Astrocyte of the cerebellum (primary cell): ENCODE data around the gene MPG.
"Not testable (repeated sequence)": the region's sequence is repeated elsewhere in the genome, so short reads cannot be mapped to it uniquely, and the experiment has no call there.

Source experiments
- DNase-seq: peaks from one replicate; pipeline ENCODE4 v3.0.0-alpha.2; 2011; ENCODE audit warnings: low read depth
- H3K4me3 ChIP-seq: 2 replicates; pipeline ENCODE4 v1.5.1; 2011; ENCODE audit warnings: mild to moderate bottlenecking, low read depth, low read length, moderate library complexity
- CTCF ChIP-seq: IDR thresholded peaks from 2 replicates; pipeline ENCODE4 v1.5.1; 2012; ENCODE audit warnings: low read length, low read depth, moderate library complexity, mild to moderate bottlenecking; ENCODE audit errors: missing control alignments
- in situ Hi-C: cut with HindIII; loops from 2 replicates; pipeline ENCODE4 v1.10.0; 2017; ENCODE audit warnings: low sequenced_read_pairs

Gene MPG

GRCh38 chr16:42691-43090 is 35.3 kb upstream of the MPG start:
- H3K4me3 ChIP-seq = no peak overlapping the region
- TF ChIP-seq CTCF = no peak
- in situ Hi-C loops = no loop called here
- no peak for DNase-seq

GRCh38 chr16:43294-43693 is 34.7 kb upstream of the MPG start:
- no peak for DNase-seq
- no peak for TF ChIP-seq CTCF
- H3K4me3 ChIP-seq = no peak overlapping the region
- in situ Hi-C loops = no loop called here

- no peak for TF ChIP-seq CTCF
- DNase-seq = no peak
- no peak overlapping the region for H3K4me3 ChIP-seq
- in situ Hi-C loops = no loop called here
Observed at GRCh38 chr16:44655-45054, 33.4 kb upstream of the MPG start.

- in situ Hi-C loops = no loop called here
- H3K4me3 ChIP-seq = no peak overlapping the region
- TF ChIP-seq CTCF = no peak
- no peak for DNase-seq
Observed at GRCh38 chr16:45454-45853, 32.6 kb upstream of the MPG start.

- H3K4me3 ChIP-seq, in situ Hi-C loops, DNase-seq: not testable (repeated sequence)
Observed at GRCh38 chr16:46510-46909, 31.5 kb upstream of the MPG start.

- H3K4me3 ChIP-seq = no peak overlapping the region
- TF ChIP-seq CTCF = no peak
- in situ Hi-C loops = no loop called here
- no peak for DNase-seq
Observed at GRCh38 chr16:47234-47633, 30.8 kb upstream of the MPG start.

GRCh38 chr16:50769-51591 is 27.0 kb upstream of the MPG start:
- in situ Hi-C loops = no loop called here
- no peak for TF ChIP-seq CTCF

More at GRCh38 chr16:50769-51591, 27.0 kb upstream of the MPG start:
- no peak overlapping the region for H3K4me3 ChIP-seq
- DNase-seq = no peak
